22Rv1 (cell line): ENCODE results near the gene ZNF106.

Experiments
- H3K27ac ChIP-seq: fragments of 450-650 bp; 2 replicates; pipeline ENCODE4 v1.5.1; 2017
- ZFX ChIP-seq: fragments of 450-650 bp; IDR thresholded peaks from 2 replicates; pipeline ENCODE4 v1.6.1; 2017; ENCODE audit warnings: antibody characterized with exemption, borderline replicate concordance
- TF ChIP-seq, protein P1 (sequence below): fragments of 450-650 bp; IDR thresholded peaks from 2 replicates; pipeline ENCODE4 v1.5.1; 2017; ENCODE audit warnings: mild to moderate bottlenecking

The ZNF106 gene

DNA sequence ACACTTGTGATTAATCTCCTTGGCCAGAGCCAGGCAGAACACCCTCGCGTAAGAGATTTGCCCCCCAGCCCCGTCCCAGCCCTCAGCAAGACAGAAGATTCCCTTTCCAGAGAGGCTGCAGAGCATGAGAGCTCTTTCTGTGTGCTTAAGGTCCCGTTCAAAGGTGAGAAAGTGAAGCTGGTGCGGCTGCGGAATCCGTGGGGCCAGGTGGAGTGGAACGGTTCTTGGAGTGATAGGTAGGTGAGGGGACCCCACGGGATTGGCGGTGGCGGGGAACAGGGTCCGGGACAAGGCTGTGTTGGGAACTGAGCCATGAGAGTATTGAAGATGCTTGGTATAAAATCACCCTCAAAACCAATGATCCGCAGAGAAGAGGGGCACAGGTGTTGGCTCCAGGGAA, 96.8 kb downstream of the ZNF106 start:
- no peak overlapping the region for H3K27ac ChIP-seq
- no peak for TF ChIP-seq ZFX
- TF ChIP-seq, protein P1, sequence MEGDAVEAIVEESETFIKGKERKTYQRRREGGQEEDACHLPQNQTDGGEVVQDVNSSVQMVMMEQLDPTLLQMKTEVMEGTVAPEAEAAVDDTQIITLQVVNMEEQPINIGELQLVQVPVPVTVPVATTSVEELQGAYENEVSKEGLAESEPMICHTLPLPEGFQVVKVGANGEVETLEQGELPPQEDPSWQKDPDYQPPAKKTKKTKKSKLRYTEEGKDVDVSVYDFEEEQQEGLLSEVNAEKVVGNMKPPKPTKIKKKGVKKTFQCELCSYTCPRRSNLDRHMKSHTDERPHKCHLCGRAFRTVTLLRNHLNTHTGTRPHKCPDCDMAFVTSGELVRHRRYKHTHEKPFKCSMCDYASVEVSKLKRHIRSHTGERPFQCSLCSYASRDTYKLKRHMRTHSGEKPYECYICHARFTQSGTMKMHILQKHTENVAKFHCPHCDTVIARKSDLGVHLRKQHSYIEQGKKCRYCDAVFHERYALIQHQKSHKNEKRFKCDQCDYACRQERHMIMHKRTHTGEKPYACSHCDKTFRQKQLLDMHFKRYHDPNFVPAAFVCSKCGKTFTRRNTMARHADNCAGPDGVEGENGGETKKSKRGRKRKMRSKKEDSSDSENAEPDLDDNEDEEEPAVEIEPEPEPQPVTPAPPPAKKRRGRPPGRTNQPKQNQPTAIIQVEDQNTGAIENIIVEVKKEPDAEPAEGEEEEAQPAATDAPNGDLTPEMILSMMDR = no peak

DNA sequence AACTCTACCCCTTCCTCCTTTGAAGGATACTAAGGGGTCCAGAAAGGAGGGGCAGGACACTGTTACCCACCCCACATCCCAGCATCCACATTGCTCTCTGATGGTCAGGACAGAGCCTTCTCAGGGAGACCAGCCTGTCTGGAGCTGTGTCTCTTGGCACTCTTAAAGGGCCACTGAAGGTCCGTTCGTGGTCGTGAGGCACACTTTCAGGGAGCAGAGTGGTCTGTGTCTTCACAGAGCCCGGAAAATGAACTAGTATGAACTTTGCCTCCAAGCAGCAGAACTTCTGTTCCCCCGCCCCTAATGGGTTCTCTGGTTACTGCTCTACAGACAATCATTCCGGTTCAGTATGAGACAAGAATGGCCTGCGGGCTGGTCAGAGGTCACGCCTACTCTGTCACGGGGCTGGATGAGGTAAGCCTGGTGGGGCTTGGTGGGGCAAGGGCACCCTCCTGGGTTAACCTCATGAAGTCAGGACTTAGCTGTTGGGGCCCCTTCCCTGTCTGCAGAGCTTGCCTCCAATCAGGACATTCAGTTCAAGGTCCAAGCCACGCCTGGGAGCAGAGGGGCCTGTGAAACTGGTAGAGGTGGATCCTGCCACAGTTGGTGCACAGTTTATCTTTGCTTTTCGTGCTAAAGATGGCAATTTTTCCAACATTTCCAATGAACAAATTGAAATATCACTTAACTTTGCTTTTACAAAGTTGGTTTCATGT, 98.5 kb downstream of the ZNF106 start:
- H3K27ac ChIP-seq = no peak overlapping the region
- no peak for TF ChIP-seq ZFX
- TF ChIP-seq, protein P1 = no peak

DNA sequence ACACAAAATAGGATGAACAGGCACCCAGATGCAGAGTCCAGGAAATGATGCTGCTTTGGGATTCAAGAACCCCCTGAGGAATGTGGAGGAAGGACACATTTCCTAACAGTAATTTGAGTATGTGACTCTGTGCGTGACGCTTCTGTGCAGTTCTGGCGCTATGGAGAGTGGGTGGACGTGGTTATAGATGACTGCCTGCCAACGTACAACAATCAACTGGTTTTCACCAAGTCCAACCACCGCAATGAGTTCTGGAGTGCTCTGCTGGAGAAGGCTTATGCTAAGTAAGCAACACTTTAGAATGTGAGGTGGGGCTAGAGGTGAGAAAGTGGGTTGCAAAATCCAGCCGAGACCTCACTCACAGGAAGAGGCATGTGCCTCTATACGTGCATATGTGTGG, 103.3 kb downstream of the ZNF106 start:
- TF ChIP-seq, protein P1 = no peak
- no peak for TF ChIP-seq ZFX
- no peak overlapping the region for H3K27ac ChIP-seq

DNA sequence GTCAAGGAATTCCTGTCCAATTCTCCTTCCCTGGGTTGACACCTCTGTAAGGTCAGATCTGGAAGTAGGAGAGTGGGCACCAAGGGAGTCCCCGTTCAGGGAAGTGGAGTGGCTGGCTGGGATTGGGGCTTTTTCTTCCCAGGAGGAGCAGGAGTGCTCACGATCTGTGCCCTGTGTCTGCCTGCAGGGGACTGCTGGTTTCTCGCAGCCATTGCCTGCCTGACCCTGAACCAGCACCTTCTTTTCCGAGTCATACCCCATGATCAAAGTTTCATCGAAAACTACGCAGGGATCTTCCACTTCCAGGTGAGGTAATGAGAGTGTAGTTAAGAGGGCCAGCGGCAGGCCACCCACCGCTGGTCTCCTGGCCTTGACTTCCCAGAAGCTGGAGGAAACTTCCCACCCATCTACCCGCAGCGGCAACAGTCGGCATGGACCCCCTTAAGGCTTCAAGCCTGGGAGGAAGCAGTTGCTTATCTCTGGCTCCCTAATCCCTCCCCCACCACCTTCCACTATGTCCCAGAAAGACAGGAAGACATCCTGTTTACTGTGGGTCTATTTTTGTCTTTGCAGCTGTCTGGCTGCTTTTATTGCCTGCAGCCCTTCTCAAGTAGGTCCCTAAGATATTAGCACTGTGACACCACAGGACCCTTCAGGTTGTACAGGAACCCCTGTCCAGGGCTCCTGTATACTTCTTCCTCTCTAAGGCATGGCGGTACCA, 104.8 kb downstream of the ZNF106 start:
- TF ChIP-seq, protein P1 = no peak
- no peak for TF ChIP-seq ZFX
- no peak overlapping the region for H3K27ac ChIP-seq

DNA sequence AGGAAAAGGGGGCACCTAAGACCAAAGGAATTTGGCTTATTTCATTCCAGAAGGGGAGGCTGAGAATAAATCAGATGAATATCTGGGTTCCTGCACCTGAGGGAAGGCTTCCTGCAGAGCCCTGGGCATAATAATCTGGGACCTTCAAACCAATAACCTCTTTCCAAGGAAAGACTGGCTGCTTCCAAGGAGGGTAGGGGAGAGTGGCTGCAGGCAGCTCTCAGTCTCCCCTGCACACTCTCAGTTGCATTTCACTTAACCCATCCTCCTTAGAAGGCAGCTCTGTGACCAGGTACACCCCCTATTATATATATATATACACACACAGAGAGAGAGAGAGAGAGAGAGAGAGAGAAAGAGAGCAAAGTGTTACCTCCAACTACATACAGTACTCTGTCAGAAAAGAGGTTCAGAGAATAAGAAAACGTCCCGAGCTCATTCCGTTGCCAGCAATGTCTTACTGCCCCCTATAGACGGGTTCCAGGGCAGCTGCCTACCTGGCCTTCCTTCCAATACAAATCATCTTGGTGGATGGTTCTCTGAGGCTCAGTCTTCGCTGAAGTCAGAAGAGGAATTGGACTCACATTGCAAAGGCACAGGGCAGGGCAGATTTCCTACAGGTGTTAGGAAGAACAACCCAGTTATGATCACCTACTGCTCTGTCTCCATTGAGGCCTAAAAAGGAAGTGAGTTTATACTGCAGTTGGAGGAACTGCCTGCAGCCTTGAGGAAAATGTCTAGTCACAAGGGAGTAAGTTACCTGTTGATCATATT, 105.5 kb downstream of the ZNF106 start:
- H3K27ac ChIP-seq = no peak overlapping the region
- TF ChIP-seq ZFX = no peak
- TF ChIP-seq, protein P1 = peak; percentile 92

DNA sequence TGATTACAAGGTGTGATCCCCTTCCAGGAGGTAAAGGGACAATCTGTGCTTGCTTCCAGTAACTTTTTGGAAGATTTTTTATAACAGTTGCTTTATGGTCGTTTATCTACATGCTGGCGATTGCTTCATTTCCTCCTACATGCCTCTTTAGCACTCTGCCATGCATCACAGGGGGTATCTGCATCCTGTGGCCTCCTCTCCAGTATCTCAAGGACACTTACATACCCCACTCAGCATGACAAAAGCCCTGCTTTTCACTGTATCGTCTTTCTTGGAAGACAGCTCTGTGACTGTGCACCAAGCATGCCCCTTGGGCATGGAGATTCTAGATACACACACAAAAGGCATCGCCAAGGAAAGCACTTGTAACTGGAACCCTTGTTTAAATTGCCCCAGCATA, 106.3 kb downstream of the ZNF106 start:
- no peak overlapping the region for H3K27ac ChIP-seq

More for the DNA sequence above, 106.3 kb downstream of the ZNF106 start:
- TF ChIP-seq, protein P1 = no peak
- no peak for TF ChIP-seq ZFX
